Measurements from ENCODE around the gene IDS. TPM values are rescaled to one million over a fixed set of nuclear protein-coding genes. Genes with fewer than 3 reads are reported as not detected.
"Not testable (repeated sequence)": the region's sequence is repeated elsewhere in the genome, so short reads cannot be mapped to it uniquely, and the experiment has no call there.

IDS gene
- total RNA-seq, 4 donors from 2014 or later: 55.7 to 97.7 (median 63.5) TPM

DNA sequence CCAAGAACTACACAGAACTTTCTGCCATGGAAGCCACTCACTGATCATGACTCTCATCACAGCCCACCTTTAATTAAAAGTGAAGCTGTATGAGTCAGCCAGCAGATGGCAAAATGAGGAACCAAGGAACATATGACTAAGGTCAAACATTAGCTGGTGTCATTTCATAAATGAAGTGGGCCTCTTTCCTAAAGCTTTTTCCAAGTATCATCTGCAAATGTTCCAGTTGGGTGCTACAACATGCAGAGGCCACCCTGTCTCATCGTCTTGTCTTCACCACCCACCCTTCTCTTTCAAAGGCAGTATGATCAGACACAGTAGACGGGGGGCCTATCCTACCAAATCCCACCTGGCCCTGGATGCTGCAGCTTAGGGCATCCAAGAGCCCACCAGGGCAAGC is 26.5 kb upstream of the IDS start:
- DNase-seq (ENCODE audit: low spot score in 2 of 2): no peak
- Histone ChIP-seq H3K4me1 (no peaks in the 10 kb centered on the region), H3K9me3 (no peaks in the 10 kb centered on the region), H3K27me3 (no peaks in the 10 kb centered on the region), H3K27ac (no peak overlapping the region), H3K36me3 (peaks cover 6% of the 10 kb centered on the region), H3K4me3 (no peak overlapping the region)
- 60% methylated on average over 2 of the region's 2 CpGs for WGBS
- TF ChIP-seq EP300 (IDR thresholded peaks at IDR 0.05): no peak
- no peak for TF ChIP-seq POLR2A (IDR thresholded peaks at IDR 0.05)
- TF ChIP-seq, protein P1, sequence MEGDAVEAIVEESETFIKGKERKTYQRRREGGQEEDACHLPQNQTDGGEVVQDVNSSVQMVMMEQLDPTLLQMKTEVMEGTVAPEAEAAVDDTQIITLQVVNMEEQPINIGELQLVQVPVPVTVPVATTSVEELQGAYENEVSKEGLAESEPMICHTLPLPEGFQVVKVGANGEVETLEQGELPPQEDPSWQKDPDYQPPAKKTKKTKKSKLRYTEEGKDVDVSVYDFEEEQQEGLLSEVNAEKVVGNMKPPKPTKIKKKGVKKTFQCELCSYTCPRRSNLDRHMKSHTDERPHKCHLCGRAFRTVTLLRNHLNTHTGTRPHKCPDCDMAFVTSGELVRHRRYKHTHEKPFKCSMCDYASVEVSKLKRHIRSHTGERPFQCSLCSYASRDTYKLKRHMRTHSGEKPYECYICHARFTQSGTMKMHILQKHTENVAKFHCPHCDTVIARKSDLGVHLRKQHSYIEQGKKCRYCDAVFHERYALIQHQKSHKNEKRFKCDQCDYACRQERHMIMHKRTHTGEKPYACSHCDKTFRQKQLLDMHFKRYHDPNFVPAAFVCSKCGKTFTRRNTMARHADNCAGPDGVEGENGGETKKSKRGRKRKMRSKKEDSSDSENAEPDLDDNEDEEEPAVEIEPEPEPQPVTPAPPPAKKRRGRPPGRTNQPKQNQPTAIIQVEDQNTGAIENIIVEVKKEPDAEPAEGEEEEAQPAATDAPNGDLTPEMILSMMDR (IDR thresholded peaks at IDR 0.05): no peak

DNA sequence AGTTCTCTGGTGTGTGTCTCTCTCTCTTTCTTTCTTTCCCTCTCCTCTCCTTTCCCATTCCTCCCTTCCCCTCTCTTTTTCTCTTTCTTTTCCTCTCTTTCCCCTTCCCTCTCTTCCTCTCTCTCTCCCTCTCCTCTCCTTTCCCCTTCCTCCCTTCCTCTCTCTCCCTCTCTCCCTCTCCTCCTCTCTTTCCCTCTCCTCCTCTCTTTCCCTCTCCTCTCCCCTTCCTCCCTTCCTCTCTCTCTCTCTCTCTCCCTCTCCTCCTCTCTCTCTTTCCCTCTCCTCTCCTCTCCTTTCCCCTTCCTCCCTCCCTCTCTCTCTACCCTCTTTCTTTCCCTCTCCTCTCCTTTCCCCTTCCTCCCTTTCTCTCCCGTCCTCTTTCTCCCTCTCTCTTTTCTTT is 23.3 kb upstream of the IDS start:
- no peak for TF ChIP-seq EP300 (IDR thresholded peaks at IDR 0.05)
- TF ChIP-seq POLR2AphosphoS5 (IDR thresholded peaks at IDR 0.05): no peak
- TF ChIP-seq, protein P1 (IDR thresholded peaks at IDR 0.05): no peak
- no peak for TF ChIP-seq POLR2A (IDR thresholded peaks at IDR 0.05)
- Histone ChIP-seq H3K27me3 (no peaks in the 10 kb centered on the region), H3K27ac (no peak overlapping the region), H3K9me3 (no peaks in the 10 kb centered on the region), H3K4me3 (no peak overlapping the region), H3K4me1 (no peaks in the 10 kb centered on the region), H3K36me3 (no peaks in the 10 kb centered on the region)
- no peak for DNase-seq (ENCODE audit: low spot score in 2 of 2)
- WGBS: 68% methylated on average over 1 of the region's 1 CpG

DNA sequence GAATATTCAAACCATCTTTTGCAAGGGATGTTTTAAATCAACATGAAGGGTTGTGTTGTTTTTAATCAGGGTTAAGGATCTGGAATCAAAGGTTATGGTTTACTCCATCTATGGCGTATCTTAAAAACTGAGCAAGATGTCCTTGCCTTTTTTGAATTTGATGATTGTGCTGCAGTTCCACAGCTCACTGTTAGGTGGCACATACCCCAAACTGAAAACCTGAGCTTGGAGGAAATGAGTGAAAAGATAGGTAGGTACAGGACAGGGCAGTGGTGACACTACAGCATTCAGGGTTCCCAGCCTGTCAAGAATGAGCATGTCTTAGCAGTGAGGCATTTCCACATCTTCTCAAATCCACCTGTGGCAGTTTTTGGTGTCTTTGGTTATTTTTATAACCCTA is 22.6 kb upstream of the IDS start:
- Histone ChIP-seq H3K4me3 (no peak overlapping the region), H3K36me3 (no peaks in the 10 kb centered on the region), H3K27me3 (no peaks in the 10 kb centered on the region), H3K4me1 (no peaks in the 10 kb centered on the region), H3K27ac (no peak overlapping the region), H3K9me3 (no peaks in the 10 kb centered on the region)
- TF ChIP-seq POLR2A (IDR thresholded peaks at IDR 0.05) (no peak), EP300 (IDR thresholded peaks at IDR 0.05) (no peak), POLR2AphosphoS5 (IDR thresholded peaks at IDR 0.05) (no peak)
- TF ChIP-seq, protein P1 (IDR thresholded peaks at IDR 0.05): peak; percentile 17 to 47
- no peak for DNase-seq (ENCODE audit: low spot score in 2 of 2)
- WGBS: 68% methylated on average over 1 of the region's 1 CpG

DNA sequence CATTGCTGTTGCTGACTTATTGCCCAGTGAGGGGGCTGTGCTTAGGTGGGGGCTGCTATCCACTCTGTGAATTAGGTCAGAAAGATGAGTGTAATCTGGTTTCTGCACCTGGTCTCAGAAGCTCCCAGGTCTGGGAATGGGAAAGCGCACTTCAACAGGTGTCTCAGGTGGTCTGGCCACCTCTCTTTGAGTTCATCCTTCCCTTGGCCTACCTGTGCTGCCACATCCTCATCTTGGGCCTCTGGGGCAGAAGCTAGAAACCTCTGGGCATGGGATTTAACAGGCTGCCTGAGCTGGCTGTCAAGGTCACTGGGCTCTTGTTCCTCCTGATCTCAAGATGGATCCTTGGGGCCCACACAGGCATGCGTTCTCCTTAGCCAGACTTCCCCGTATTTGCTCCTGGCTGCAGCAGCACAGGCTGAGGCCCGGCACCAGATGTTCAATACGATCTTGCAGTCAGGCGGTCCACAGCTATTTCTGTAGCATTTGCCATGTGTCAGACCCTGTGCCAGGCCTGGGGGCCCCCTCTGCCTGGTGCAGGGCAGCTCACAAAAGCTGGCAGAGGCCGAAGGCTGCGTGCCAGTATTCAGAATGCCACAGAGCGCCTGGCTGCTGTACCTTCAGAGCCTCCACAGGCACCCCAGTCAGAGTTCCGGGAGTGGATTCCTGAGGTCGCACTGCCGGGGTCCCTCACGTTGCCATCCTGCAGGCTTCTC is 21.4 kb upstream of the IDS start:
- H3K36me3 ChIP-seq; DNase-seq (ENCODE audit: low spot score in 2 of 2); H3K4me3 ChIP-seq; H3K27me3 ChIP-seq; H3K27ac ChIP-seq; H3K9me3 ChIP-seq; H3K4me1 ChIP-seq: not testable (repeated sequence)
- WGBS: 60% methylated on average over 1 of the region's 13 CpGs

DNA sequence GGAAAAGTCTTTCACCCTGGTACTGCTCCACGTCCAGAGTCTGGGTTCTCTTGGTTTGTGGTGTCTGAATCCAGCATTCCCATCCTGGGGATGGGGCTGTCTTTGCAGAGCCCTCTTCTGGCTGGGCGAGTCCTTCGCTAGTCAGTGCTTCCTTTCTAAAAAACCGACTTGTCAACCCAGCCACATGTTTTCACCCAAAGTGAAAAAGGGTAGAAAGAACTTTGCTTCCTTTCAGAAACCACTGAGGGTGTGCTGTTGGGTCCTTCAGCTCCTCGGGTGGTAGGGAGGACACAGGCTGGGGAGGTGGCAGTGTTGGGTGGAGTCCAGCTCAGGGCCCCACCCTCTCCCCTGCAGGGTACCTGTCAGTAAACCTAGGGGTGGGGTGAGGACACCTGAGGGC is 20.8 kb upstream of the IDS start:
- WGBS: no CpG with 5 or more reads among the region's 5 CpGs
- not testable (repeated sequence) for H3K4me1 ChIP-seq; DNase-seq (ENCODE audit: low spot score in 2 of 2); H3K36me3 ChIP-seq; H3K4me3 ChIP-seq; H3K9me3 ChIP-seq; H3K27ac ChIP-seq; H3K27me3 ChIP-seq

DNA sequence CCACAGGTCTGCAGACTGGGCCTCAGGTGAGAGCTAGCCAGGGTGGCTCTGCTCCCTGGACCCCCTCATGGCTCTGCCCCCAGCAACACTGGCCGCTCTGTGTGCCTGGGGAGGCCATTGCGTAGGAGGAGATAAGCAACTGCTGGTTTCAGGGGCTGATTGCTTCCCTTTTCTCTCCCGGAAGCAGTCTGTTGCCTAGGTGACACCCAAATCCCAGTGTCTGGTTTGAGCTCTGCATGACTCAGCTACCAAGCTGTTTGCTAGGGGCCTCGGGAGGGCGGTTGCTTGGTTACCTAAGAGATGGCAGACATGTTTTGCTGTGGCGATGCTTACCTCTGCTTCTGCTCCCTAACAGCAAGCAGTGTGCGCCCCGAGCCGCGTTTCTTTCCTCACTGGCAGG is 20.3 kb upstream of the IDS start:
- not testable (repeated sequence) for H3K4me3 ChIP-seq; DNase-seq (ENCODE audit: low spot score in 2 of 2); H3K36me3 ChIP-seq; H3K27me3 ChIP-seq; H3K9me3 ChIP-seq; H3K4me1 ChIP-seq; H3K27ac ChIP-seq
- WGBS: no CpG with 5 or more reads among the region's 10 CpGs

DNA sequence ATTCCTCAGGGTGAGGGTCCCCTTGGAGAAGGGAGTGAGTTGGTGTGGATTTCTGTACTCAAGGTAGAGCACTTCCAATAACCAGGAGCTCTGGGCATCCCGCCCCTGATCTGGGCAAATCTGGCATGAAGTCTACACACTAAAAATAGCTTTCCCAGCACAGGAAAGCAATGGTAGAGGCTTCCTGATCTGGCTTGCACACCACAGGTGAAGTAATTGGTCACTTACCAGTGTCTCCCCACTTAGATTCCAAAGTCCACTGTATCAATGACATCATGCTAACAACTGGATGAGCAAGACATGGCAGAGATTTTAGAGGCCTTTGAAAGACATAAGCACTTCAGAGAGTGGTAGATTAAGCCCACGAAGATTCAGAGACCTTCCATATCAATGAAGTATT is 17.8 kb upstream of the IDS start:
- no peak for DNase-seq (ENCODE audit: low spot score in 2 of 2)
- Histone ChIP-seq H3K36me3 (no peaks in the 10 kb centered on the region), H3K4me3 (no peak overlapping the region), H3K4me1 (no peaks in the 10 kb centered on the region), H3K27ac (no peak overlapping the region), H3K27me3 (no peaks in the 10 kb centered on the region), H3K9me3 (no peaks in the 10 kb centered on the region)
- no peak for TF ChIP-seq POLR2A (IDR thresholded peaks at IDR 0.05)
- TF ChIP-seq, protein P1 (IDR thresholded peaks at IDR 0.05): no peak
- no peak for TF ChIP-seq POLR2AphosphoS5 (IDR thresholded peaks at IDR 0.05)
- TF ChIP-seq EP300 (IDR thresholded peaks at IDR 0.05): no peak
- WGBS: 48% methylated on average over 2 of the region's 2 CpGs

Measured in suprapubic skin (tissue), 4 donors.